Right atrium auricular region (tissue), 2 donors: ENCODE results near the gene BLID. TPM values are rescaled to one million over a fixed set of nuclear protein-coding genes. Genes with fewer than 3 reads are reported as not detected.

ENCODE experiments used
- DNase-seq: peaks from one replicate; pipeline ENCODE4 v3.0.0-alpha.2; 2019; ENCODE audit warnings: low spot score
- H3K27ac ChIP-seq, 2 donors: fragments of 200-600 bp; sonication (generic); 1 replicate in 1 of 2; 2 replicates in 1 of 2; pipeline ENCODE4 v1.5.1; 2016 to 2019
- H3K27me3 ChIP-seq, 2 donors: fragments of 200-600 bp; sonication (generic); one replicate each; pipeline versions ENCODE4 v1.5.1 to v1.6.0; 2017 to 2019
- H3K36me3 ChIP-seq: fragments of 200-600 bp; sonication (generic); one replicate; pipeline ENCODE4 v1.5.1; 2016
- H3K4me1 ChIP-seq, 2 donors: fragments of 200-600 bp; sonication (generic); one replicate each; pipeline versions ENCODE4 v1.5.1 to v1.6.0; 2017 to 2019
- H3K4me3 ChIP-seq, 2 donors: fragments of 200-600 bp; sonication (generic); 1 replicate in 1 of 2; 2 replicates in 1 of 2; pipeline ENCODE4 v1.5.1; 2017 to 2019; ENCODE audit warnings: mild to moderate bottlenecking in 1 of 2, moderate library complexity in 1 of 2
- H3K9me3 ChIP-seq, 2 donors: fragments of 200-600 bp; sonication (generic); one replicate each; pipeline ENCODE4 v1.5.1; 2019
- CTCF ChIP-seq, 2 donors: fragments of 200-600 bp; sonication (generic); IDR thresholded peaks; one replicate each; pipeline ENCODE4 v1.5.1; 2019; ENCODE audit warnings: antibody characterized with exemption in 2 of 2
- total RNA-seq, 2 donors: library from RNA; depleted of rRNA; stranded (reverse); fragments of >200 nt; gene quantifications; one replicate each; pipeline ENCODE4 v1.1.0, GENCODE V29; 2016

The BLID gene
- total RNA-seq, 2 donors from 2014 or later: 1.1 to 1.2 TPM

DNA sequence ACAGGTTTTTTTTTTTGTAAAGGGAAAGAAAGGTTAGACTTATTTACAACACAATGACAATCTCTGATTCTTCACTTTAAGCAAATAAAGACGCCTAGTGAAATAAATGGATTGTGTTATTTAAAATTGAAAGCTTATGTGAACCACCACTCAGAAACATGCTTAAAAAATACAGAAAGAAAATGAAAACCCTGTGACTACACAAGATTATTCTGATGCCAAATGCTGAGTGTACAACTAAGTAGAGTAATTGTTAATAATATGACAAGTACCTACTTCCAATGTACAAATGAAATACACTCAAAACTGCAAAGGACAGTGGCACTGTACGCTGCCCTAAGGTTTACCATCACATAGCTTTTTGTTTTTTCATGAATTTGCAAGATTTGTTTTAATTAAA lies 1.0 kb downstream of the BLID start:
- no peak overlapping the region for H3K27ac ChIP-seq
- no peak for DNase-seq
- no peaks in the 10 kb centered on the region for H3K27me3 ChIP-seq
- no peaks in the 10 kb centered on the region for H3K36me3 ChIP-seq
- no peak for TF ChIP-seq CTCF (IDR thresholded peaks at IDR 0.05)
- no peak overlapping the region for H3K4me3 ChIP-seq
- H3K4me1 ChIP-seq: no peaks in the 10 kb centered on the region
- H3K9me3 ChIP-seq: no peaks in the 10 kb centered on the region

GRCh38 chr11:122113836-122114825 lies 1.9 kb downstream of the BLID start:
- Histone ChIP-seq H3K27me3 (no peaks in the 10 kb centered on the region), H3K36me3 (no peaks in the 10 kb centered on the region), H3K4me3 (no peak overlapping the region), H3K27ac (no peak overlapping the region), H3K9me3 (no peaks in the 10 kb centered on the region), H3K4me1 (peaks cover 0 to 1% of the 10 kb centered on the region in 2 donors)
- no peak for DNase-seq
- TF ChIP-seq CTCF (IDR thresholded peaks at IDR 0.05): no peak

- TF ChIP-seq CTCF (IDR thresholded peaks at IDR 0.05): no peak
- H3K4me1 ChIP-seq: peaks cover 0 to 16% of the 10 kb centered on the region in 2 donors
- no peaks in the 10 kb centered on the region for H3K9me3 ChIP-seq
- no peaks in the 10 kb centered on the region for H3K27me3 ChIP-seq
- no peak overlapping the region for H3K27ac ChIP-seq
- no peaks in the 10 kb centered on the region for H3K36me3 ChIP-seq
- DNase-seq: no peak
- no peak overlapping the region for H3K4me3 ChIP-seq
Measured at GRCh38 chr11:122112470-122113365, 3.3 kb downstream of the BLID start.

GRCh38 chr11:122109932-122110331 lies 6.1 kb downstream of the BLID start:
- no peak for DNase-seq
- no peaks in the 10 kb centered on the region for H3K9me3 ChIP-seq
- H3K4me1 ChIP-seq: peaks cover 0 to 23% of the 10 kb centered on the region in 2 donors
- TF ChIP-seq CTCF (IDR thresholded peaks at IDR 0.05): no peak
- H3K4me3 ChIP-seq: no peak overlapping the region
- no peaks in the 10 kb centered on the region for H3K27me3 ChIP-seq
- H3K36me3 ChIP-seq: no peaks in the 10 kb centered on the region
- H3K27ac ChIP-seq: no peak overlapping the region

GRCh38 chr11:122108828-122109227 lies 7.2 kb downstream of the BLID start:
- TF ChIP-seq CTCF (IDR thresholded peaks at IDR 0.05): no peak
- Histone ChIP-seq H3K9me3 (no peaks in the 10 kb centered on the region), H3K4me1 (peaks cover 0 to 23% of the 10 kb centered on the region in 2 donors), H3K27me3 (no peaks in the 10 kb centered on the region), H3K36me3 (no peaks in the 10 kb centered on the region), H3K4me3 (no peak overlapping the region), H3K27ac (peak overlapping the region; percentile 21 to 75)
- DNase-seq: no peak
